HCT116 (cell line): ENCODE results near the gene PXN. TPM values are rescaled to one million over a fixed set of nuclear protein-coding genes. Genes with fewer than 3 reads are reported as not detected.

Experiments
- ATAC-seq: fragments of 200-7000 bp; cut with Tn5 transposase; 2 replicates; pipeline ENCODE4 v1.9.1; 2020; ENCODE audit warnings: mild to moderate bottlenecking, moderate library complexity
- BruUV-seq: library from RNA; stranded (reverse); fragments of 400-500 nt; replicated peaks from 2 replicates; lab custom pipeline; 2021; lab: Mats Ljungman, UMichigan
- CTCF ChIA-PET: fragments of 300-600 bp; sonication (Branson Sonifier 250); formaldehyde crosslinking; loops from one replicate; lab custom pipeline; 2021; ENCODE audit warnings: antibody characterized with exemption; lab: Charles Lee
- POLR2A ChIA-PET: fragments of 300-600, 350-600 bp; sonication (Branson Sonifier 250); formaldehyde crosslinking; loops from one replicate; lab custom pipeline; 2021; ENCODE audit warnings: antibody characterized with exemption; lab: Charles Lee
- RAD21 ChIA-PET, 2 experiments: fragments of 300-600 bp; sonication (Branson Sonifier 250); formaldehyde crosslinking; loops; one replicate each; lab custom pipeline; 2023; ENCODE audit warnings: low total read pairs in 2 of 2; ENCODE audit not compliant: uncharacterized antibody in 2 of 2, unreplicated experiment in 2 of 2, low non-redundant PET in 1 of 2; lab: Charles Lee
- DNase-seq: peaks from one replicate; pipeline ENCODE4 v3.0.0-alpha.2; 2010; ENCODE audit warnings: low read depth, low spot score
- H2AFZ ChIP-seq: fragments of 200-600 bp; shearing (Covaris generic), sonication (generic); 2 replicates; pipeline ENCODE4 v1.6.1; 2017; ENCODE audit warnings: low read depth, mixed run types, mixed read lengths, antibody characterized with exemption, low read length; ENCODE audit not compliant: poor library complexity, severe bottlenecking
- H3K27ac ChIP-seq: 2 replicates; pipeline ENCODE4 v1.5.1; 2012; ENCODE audit warnings: low read depth, low read length
- H3K27me3 ChIP-seq: fragments of 200-600 bp; sonication (generic); 2 replicates; pipeline ENCODE4 v1.6.1; 2016; ENCODE audit warnings: mixed run types, low read length, mixed read lengths; ENCODE audit not compliant: insufficient read depth
- H3K36me3 ChIP-seq, 2 experiments: fragments of 200-500 bp in 1 of 2; fragments of 200-600 bp in 1 of 2; sonication (Bioruptor generic) in 1 of 2; sonication (generic) in 1 of 2; 2 replicates each; pipeline versions ENCODE4 v1.5.1 to v1.6.1; 2014 to 2016; ENCODE audit warnings: low read length in 2 of 2, inconsistent platforms in 1 of 2, mixed read lengths in 1 of 2, mixed run types in 1 of 2; ENCODE audit not compliant: insufficient read depth in 2 of 2, control insufficient read depth in 1 of 2
- H3K4me1 ChIP-seq, 2 experiments: fragments of 200-600 bp in 1 of 2; sonication (generic) in 1 of 2; 2 replicates each; pipeline versions ENCODE4 v1.5.1 to v1.6.1; 2012 to 2017; ENCODE audit warnings: low read length in 2 of 2, inconsistent platforms in 1 of 2, mild to moderate bottlenecking in 1 of 2, mixed read lengths in 1 of 2, mixed run types in 1 of 2, moderate library complexity in 1 of 2; ENCODE audit not compliant: insufficient read depth in 2 of 2, control insufficient read depth in 1 of 2
- H3K4me2 ChIP-seq: fragments of 200-600 bp; sonication (generic); 2 replicates; pipeline ENCODE4 v1.6.1; 2017; ENCODE audit warnings: mixed run types, low read length, mixed read lengths
- H3K4me3 ChIP-seq, 2 experiments: fragments of 200-600 bp in 1 of 2; sonication (generic) in 1 of 2; replicated peaks in 1 of 2; 2 replicates each; pipeline ENCODE4 v1.5.1; 2011 to 2016; ENCODE audit warnings: low read length in 2 of 2, control low read depth in 1 of 2, low read depth in 1 of 2, mild to moderate bottlenecking in 1 of 2, mixed read lengths in 1 of 2, mixed run types in 1 of 2
- H3K79me2 ChIP-seq: fragments of 200-600 bp; sonication (generic); 2 replicates; pipeline ENCODE4 v1.6.1; 2017; ENCODE audit warnings: mild to moderate bottlenecking, mixed run types, low read length, moderate library complexity, mixed read lengths; ENCODE audit not compliant: insufficient read depth
- H3K9ac ChIP-seq: fragments of 200-600 bp; sonication (generic); 2 replicates; pipeline ENCODE4 v1.6.1; 2016; ENCODE audit warnings: low read length, mixed read lengths
- H3K9me2 ChIP-seq: fragments of 200-600 bp; sonication (generic), shearing (Covaris generic); 2 replicates; pipeline ENCODE4 v1.6.1; 2017; ENCODE audit warnings: mixed run types, mild to moderate bottlenecking, moderate library complexity; ENCODE audit not compliant: insufficient read depth
- H3K9me3 ChIP-seq, 2 experiments: fragments of 200-500 bp in 1 of 2; fragments of 200-600 bp in 1 of 2; sonication (Bioruptor generic) in 1 of 2; sonication (generic) in 1 of 2; 2 replicates each; pipeline ENCODE4 v1.6.1; 2014 to 2017; ENCODE audit warnings: low read length in 2 of 2, mixed read lengths in 2 of 2, inconsistent platforms in 1 of 2, low read depth in 1 of 2, mild to moderate bottlenecking in 1 of 2, mixed run types in 1 of 2, moderate library complexity in 1 of 2; ENCODE audit not compliant: control insufficient read depth in 1 of 2, insufficient read depth in 1 of 2
- H4K20me1 ChIP-seq: fragments of 200-600 bp; sonication (generic), shearing (Covaris generic); 2 replicates; pipeline ENCODE4 v1.6.1; 2017; ENCODE audit warnings: mixed run types, mild to moderate bottlenecking, moderate library complexity; ENCODE audit not compliant: insufficient read depth
- MAX ChIP-seq: IDR thresholded peaks from 2 replicates; pipeline ENCODE4 v1.6.1; 2012
- REST ChIP-seq: IDR thresholded peaks from 2 replicates; pipeline ENCODE4 v1.6.1; 2012; ENCODE audit warnings: low read depth
- SIN3A ChIP-seq: IDR thresholded peaks from 2 replicates; pipeline ENCODE4 v1.6.1; 2012; ENCODE audit warnings: low read depth
- TCF7L2 ChIP-seq: IDR thresholded peaks from 2 replicates; pipeline ENCODE4 v1.7.0; 2011; ENCODE audit warnings: borderline replicate concordance, inconsistent platforms; ENCODE audit not compliant: insufficient read depth, insufficient read length; ENCODE audit errors: extremely low read depth
- ZFX ChIP-seq: fragments of 450-650 bp; IDR thresholded peaks from 2 replicates; pipeline ENCODE4 v1.6.1; 2017
- intact Hi-C: fragments of 100-400 bp; cut with micrococcal nuclease; formaldehyde crosslinking; loops from 2 replicates; pipeline ENCODE4 v1.10.0; 2022
- total RNA-seq: library from RNA; stranded (reverse); gene quantifications from one replicate; pipeline ENCODE4 v1.2.1, GENCODE V29; 2021; ENCODE audit not compliant: unreplicated experiment
- TF ChIP-seq, protein P1 (sequence below), 3 experiments: fragments of 200-600 bp in 1 of 3; sonication (generic) in 1 of 3; IDR thresholded peaks in 2 of 3; conservative IDR thresholded peaks in 1 of 3; 2 replicates each; pipeline ENCODE4 v1.5.1; 2012 to 2017; ENCODE audit warnings: low read depth in 2 of 3, low read length in 2 of 3, antibody characterized with exemption in 1 of 3, borderline replicate concordance in 1 of 3, control low read depth in 1 of 3, mild to moderate bottlenecking in 1 of 3, mixed read lengths in 1 of 3, mixed run types in 1 of 3, moderate library complexity in 1 of 3; ENCODE audit not compliant: insufficient read depth in 1 of 3

PXN gene
- total RNA-seq, 1 experiment from 2014 or later: 211 TPM

DNA sequence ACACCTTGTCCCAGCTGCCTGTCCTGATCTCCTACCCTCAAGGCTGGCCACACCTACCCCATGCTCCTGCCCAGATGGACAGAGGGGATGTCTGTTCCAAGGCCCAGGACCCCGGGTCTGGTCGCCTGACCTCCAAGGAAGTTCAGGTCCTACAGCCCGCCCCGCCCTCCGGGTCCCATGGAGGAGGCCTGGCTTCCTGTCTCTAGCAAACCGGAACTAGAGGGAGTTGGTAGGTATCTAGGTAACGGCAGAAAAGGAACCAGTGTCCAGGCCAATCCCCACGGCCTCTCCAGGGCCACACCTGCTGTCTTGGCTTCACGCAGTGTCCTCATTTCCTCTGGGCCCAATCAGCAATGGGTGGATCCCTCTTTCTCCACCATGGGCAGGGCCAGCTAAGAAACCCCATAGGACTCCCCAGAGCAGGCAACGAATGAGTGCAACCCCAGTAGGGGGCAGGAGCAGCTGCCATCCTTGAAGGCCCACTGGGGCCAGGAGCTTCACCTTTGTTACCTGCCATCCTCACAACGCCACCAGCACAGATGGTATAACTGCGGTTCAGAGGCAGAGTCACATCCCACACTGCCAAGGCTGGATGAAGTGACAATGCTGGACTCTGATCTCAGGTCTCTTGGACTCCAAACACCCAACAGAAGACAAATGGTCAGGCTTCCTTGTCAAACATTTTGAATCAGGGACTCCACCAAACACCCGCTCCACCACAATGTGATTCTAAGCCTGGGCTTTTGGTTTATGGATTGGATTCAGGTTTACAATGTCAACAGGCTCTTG, 39.5 kb downstream of the PXN start:
- Histone ChIP-seq H3K79me2 (peaks cover 77% of the 10 kb centered on the region), H2AFZ (no peak overlapping the region), H3K4me2 (no peak overlapping the region), H3K36me3 (peaks cover 21 to 50% of the 10 kb centered on the region in 2 experiments; a peak in 3 of 4 replicates), H3K9me2 (no peaks in the 10 kb centered on the region), H3K4me3 (no peak overlapping the region), H3K27me3 (no peaks in the 10 kb centered on the region), H3K27ac (no peak overlapping the region; the same call in 1 of the 2 replicates), H3K9ac (peak overlapping the region; percentile 10; the same call in 1 of the 2 replicates), H3K9me3 (no peaks in the 10 kb centered on the region), H4K20me1 (peaks cover 8% of the 10 kb centered on the region; the same call in 1 of the 2 replicates), H3K4me1 (peaks cover 33 to 61% of the 10 kb centered on the region in 2 experiments)
- POLR2A ChIA-PET: interaction anchor here (6.2 to 8.9 kb wide), 3 partner anchors 24 to 65 kb away, joined by 52 to 394 read pairs (median 123); partner anchors contain the start of genes PXN, RNU4-1, RNU4-2 and RPLP0
- DNase-seq (no peak), ATAC-seq (no peak)
- BruUV-seq: no TSS peak
- TF ChIP-seq MAX (no peak), REST (no peak), ZFX (no peak), TCF7L2 (no peak), SIN3A (no peak)
- TF ChIP-seq, protein P1, sequence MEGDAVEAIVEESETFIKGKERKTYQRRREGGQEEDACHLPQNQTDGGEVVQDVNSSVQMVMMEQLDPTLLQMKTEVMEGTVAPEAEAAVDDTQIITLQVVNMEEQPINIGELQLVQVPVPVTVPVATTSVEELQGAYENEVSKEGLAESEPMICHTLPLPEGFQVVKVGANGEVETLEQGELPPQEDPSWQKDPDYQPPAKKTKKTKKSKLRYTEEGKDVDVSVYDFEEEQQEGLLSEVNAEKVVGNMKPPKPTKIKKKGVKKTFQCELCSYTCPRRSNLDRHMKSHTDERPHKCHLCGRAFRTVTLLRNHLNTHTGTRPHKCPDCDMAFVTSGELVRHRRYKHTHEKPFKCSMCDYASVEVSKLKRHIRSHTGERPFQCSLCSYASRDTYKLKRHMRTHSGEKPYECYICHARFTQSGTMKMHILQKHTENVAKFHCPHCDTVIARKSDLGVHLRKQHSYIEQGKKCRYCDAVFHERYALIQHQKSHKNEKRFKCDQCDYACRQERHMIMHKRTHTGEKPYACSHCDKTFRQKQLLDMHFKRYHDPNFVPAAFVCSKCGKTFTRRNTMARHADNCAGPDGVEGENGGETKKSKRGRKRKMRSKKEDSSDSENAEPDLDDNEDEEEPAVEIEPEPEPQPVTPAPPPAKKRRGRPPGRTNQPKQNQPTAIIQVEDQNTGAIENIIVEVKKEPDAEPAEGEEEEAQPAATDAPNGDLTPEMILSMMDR (IDR thresholded peaks at IDR 0.05 in 2 of 3, conservative IDR thresholded peaks at IDR 0.05 in 1 of 3; ENCODE audit: borderline replicate concordance in 1 of 3, insufficient read depth in 1 of 3, low read depth in 2 of 3, low read length in 2 of 3): 0 out of 6 replicates have a peak, but pooled peaks of 1 of the 3 experiments have one; percentile 11
- CTCF ChIA-PET: interaction anchor here (1.5 to 8.1 kb wide), 3 partner anchors 9 to 39 kb away, joined by 4 to 181 read pairs (median 31); partner anchors contain the start of genes PXN and RPLP0
- intact Hi-C loops: no loop called here
- RAD21 ChIA-PET: no interaction called here
